Kidney tubule cell (primary cell): ENCODE measurements around the gene SLC4A2.
"Not testable (repeated sequence)": the region's sequence is repeated elsewhere in the genome, so short reads cannot be mapped to it uniquely, and the experiment has no call there.

Experiments used
- DNase-seq: peaks from one replicate; pipeline ENCODE4 v3.0.0-alpha.2; 2018; ENCODE audit warnings: low spot score

Gene SLC4A2

DNA sequence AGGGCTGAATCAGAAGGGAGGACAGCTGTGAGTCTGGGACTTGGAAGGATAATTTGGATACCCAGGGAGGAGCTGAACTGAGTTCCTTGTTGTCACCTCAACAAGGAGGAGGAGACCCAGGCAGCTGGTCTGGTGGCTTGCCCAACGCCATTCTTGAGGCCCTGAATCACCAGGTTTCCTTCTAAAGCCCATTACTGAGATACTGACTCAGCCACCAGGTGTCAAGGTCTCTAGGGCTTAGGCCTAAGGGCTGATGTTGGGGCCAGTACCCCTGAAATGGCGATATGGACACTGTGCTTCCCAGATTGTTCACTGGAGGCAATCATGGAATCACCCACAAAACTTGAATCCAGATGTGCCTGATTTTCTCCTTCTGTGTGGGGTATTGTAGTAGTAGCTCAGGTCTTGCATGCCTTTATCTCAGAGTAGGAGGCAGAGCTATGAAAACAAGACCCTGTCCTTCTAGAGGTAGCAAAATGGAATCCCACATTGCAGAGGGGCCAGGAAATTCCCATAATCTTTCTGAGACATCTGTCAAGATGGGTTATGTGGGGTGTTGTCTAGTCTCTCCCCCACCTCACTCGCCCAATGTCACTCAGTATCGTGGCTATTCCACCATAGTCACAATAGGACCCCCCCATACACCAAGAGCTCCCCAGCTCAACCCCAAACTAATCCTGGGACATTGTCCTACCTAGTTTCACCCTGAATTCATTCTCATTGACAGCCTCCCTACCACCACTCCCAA, 33.3 kb upstream of the SLC4A2 start:
- peak; percentile 84 for DNase-seq

DNA sequence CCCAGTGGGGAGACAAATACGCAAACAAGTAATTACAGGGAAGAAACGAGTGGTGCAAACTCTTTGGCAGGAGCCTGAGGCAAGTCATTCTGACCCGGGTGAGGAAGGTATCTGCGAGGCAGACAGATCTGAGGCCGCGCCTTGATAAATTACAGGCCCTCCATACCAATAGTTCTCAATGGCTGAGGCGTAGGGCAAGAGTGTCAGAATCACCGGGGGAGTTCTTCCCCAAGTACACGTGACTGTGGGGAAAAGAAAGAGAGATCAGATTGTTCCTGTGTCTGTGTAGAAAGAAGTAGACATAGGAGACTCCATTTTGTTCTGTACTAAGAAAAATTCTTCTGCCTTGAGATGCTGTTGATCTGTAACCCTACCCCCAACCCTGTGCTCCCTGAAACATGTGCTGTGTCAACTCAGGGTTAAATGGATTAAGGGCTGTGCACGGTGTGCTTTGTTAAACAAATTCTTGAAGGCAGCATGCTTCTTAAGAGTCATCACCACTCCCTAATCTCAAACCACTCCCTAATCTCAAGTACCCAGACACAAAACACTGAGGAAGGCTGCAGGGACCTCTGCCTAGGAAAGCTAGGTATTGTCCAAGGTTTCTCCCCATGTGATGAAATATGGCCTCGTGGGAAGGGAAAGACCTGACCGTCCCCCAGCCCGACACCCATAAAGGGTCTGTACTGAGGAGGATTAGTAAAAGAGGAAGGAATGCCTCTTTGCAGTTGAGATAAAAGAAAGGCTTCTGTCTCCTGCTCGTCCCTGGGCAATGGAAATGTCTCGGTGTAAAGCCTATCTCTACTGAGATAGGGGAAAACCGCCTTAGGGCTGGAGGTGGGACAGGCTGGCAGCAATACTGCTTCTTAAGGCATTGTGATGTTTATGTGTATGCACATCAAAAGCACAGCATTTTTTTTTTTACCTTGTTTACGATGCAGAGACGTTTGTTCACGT, 32.3 kb upstream of the SLC4A2 start:
- not testable (repeated sequence) for DNase-seq

DNA sequence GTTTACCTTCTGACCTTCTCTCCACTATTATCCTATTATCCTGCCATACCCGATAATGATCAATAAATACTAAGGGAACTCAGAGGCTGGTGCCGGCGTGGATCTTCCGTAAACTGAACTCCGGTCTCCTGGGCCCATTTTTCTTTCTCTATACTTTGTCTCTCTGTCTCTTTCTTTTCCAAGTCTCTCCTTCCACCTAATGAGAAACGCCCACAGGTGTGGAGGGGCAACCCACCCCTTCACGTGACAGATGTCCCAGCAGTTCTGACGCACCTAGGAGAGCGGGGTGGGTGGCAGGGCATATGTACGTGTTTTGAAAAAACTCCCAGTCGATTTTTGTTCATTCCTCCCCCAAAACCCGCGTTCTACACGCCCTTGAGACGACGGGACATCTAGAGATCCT, 31.7 kb upstream of the SLC4A2 start:
- not testable (repeated sequence) for DNase-seq

DNA sequence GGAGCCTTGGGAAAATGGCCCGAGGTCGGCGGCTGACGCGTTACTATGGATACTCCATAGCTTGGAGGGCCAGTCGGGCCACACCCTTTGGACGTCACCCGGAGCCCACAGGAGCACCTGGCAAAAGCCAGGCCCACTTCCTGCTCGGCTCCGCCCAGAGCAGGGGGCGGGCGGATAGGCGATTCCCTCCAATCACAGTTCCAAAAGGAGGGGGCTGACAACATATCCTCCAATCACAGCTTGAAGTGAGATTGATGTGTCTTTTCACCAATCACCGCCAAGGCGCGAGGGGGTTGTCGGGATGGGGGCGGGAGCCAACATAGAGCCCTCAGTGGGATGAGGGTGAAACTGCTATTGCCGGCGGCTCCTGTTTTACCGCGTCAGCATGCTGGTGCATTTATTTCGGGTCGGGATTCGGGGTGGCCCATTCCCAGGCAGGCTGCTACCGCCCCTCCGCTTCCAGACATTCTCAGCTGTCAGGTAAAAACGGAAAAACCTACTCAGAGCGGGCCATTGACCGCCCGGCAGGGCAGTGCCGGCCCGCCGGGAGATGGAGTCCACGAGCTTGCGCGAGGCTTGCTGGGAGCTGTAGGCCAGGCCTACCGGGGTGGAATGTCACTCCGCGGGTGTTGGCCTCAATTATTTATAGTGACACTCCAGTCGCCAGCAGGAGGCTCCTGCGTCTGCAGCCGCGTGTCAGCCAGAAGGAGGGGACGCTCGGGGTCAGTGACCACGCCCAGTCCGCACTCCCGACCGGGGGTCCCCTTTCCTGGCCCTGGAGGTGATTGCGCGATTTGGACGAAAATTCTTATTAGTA, 31.1 kb upstream of the SLC4A2 start, which contains the start of gene ABCB8:
TSS of gene ABCB8 (plus strand) at position 320 of the 817 bp plus-strand sequence. CDS start at position 386, 66 bp downstream.
- peak; percentile 99 for DNase-seq

DNA sequence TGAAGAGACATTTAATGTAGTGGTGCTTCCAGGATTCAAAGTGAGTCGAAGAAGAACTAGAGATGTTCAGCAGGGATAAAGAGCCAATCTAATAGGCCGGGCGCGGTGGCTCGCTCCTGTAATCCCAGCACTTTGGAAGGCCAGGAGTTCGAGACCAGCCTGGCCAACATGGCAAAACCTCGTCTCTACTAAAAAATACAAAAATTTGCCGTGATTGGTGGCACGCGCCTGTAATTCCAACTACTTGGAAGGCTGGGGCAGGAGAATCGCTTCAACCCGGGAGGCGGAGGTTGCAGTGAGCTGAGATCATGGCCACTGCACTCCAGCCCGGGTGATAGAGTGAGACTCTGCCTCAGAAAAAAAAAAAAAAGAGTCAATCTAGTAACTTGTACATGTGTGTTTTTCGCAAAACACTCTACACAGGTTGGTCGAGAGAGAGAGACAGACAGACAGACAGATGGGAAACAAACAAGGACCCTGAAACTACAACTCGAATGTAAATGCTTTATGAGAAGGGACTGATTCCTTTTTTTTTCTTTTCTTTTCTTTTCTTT, 30.4 kb upstream of the SLC4A2 start:
- DNase-seq: no peak

DNA sequence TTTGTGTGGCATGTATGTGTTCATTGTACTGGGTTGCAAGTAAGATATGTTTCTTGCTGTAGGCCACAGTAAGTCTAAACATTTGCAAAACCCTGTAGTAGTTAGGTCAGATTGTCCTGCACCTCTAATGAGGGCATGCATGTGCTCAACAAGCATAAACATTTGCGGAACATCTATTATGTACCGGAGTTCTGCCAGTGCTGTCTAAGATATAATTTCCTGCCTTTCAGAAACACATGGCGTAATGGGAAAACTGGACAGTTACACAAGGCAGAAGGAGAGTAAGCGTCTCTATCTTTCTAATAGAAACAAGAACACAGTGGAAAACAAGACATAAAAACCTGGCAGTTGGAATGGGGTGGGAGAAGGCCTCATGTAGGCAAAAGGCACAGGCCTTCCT, 28.4 kb upstream of the SLC4A2 start:
- DNase-seq: no peak

DNA sequence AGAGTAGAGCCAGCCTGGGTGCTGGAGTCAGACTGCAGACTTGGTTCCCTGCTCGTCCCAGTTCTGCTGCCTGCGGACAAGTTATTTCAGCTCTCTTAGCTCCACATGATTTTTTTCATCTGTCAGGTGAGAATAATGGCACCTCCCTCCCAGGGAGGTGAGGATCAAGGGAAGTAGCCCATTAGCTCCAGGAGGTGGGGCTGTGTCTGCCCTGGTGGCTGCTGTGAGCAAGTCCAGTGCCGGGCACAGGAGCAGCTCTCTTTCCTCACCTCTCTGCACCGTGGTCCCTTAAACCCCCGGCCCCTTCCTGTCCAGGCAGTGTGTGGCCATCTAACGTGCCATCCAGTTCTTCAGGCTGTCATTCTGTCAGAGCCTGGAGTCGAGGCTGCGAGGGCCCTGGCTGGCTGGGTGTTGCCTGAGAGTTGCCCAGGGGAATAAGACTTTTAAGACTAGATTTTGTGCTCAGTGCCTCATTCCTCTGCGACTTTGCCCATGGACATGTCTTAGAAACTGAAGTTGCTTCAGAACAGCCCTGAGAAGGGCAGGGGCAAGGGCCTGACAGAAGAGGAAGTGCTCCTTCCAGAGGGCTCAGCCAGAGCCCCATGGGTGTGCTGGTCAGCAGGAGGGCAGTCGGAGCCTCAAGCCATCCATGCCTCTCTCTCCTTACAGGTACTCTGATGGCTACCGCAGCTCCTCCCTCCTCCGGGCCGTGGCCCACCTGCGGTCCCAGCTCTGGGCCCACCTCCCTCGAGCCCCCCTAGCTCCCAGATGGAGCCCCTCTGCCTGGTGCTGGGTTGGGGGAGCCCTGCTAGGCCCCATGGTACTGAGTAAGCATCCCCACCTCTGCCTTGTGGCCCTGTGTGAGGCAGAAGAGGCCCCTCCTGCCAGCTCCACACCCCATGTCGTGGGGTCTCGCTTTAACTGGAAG, 26.2 kb upstream of the SLC4A2 start:
- no peak for DNase-seq

DNA sequence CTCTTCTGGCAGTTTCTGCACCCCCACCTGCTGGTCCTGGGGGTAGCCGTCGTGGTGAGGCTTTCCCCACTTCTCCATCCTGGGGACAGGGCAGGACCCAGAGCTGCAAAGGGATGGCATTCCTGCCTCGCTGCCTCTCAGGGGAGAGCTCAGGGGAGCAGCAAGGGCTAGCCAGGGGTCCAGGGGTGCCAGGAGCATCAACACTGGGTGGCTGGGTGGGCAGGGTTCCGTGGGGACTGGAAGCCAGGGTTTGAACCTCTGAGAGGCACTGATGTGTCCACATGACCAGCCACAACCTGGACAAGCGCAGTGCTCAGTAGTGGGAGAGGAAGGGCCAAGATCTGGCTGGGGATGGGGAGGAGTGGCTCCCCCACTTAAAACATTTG, 25.5 kb upstream of the SLC4A2 start:
- no peak for DNase-seq

DNA sequence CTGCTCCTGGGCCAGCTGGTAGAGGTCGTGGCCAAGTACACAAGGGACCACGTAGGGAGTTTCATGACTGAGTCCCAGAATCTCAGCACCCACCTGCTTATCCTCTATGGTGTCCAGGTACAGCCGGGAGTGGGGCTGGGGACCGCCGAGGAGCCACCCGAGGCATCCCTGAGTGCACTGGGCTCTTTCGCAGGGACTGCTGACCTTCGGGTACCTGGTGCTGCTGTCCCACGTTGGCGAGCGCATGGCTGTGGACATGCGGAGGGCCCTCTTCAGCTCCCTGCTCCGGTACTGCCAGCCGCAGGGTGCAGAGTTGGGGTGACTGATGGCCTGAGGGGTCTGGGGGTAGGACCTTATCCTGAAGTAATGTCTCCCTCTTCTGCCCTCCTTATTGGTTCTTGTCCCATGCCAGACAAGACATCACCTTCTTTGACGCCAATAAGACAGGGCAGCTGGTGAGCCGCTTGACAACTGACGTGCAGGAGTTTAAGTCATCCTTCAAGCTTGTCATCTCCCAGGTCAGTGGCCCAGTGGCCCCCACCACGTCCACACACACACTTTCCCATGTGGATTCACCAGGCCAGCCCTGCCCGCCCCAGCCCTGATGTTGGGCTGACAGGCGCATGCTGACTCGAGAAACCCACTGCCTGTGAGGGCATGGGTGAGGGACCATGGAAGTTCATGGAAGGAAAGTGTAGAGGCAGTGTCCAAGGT, 24.9 kb upstream of the SLC4A2 start:
- DNase-seq: no peak

DNA sequence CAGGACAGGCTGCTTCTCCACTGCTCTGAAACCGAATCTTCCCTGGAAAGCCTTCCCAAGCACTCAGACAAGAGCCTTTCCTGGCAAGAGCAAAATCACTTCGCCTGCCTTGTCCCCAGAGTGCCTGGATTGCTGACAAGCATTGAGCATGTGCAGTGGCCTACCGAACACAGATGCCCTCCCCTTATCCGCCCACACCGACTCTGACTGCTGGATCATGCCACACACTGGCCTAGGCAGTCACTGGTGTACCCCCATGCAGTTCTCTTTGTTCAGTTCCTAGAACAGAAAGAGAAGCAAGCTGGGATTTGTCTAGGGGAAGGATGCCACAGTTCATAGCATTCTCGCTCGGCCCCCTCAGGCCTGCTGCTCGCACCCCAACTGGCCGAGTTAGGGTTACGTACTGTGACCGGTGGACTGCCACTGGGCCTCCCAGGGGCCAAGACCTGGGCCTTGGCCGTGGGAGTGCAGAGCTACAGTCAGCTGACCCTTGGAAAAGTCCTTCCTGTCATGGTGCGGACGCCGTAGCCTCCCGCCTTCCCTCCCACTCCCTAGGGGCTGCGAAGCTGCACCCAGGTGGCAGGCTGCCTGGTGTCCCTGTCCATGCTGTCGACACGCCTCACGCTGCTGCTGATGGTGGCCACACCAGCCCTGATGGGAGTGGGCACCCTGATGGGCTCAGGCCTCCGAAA, 24.2 kb upstream of the SLC4A2 start:
- no peak for DNase-seq

DNA sequence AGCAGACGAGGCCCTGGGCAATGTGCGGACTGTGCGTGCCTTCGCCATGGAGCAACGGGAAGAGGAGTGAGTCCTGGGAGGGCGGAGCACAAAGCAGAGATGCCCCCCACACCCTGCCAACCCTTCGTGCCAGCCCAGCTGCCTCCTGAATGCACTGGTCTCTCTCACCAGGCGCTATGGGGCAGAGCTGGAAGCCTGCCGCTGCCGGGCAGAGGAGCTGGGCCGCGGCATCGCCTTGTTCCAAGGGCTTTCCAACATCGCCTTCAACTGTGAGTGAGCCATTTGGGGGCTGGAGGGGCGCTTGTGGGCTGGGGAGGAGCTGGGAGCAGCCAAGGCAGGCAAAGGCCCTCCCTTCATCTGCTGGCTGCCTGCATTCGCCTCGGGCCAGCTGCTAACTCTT, 23.5 kb upstream of the SLC4A2 start:
- no peak for DNase-seq

DNA sequence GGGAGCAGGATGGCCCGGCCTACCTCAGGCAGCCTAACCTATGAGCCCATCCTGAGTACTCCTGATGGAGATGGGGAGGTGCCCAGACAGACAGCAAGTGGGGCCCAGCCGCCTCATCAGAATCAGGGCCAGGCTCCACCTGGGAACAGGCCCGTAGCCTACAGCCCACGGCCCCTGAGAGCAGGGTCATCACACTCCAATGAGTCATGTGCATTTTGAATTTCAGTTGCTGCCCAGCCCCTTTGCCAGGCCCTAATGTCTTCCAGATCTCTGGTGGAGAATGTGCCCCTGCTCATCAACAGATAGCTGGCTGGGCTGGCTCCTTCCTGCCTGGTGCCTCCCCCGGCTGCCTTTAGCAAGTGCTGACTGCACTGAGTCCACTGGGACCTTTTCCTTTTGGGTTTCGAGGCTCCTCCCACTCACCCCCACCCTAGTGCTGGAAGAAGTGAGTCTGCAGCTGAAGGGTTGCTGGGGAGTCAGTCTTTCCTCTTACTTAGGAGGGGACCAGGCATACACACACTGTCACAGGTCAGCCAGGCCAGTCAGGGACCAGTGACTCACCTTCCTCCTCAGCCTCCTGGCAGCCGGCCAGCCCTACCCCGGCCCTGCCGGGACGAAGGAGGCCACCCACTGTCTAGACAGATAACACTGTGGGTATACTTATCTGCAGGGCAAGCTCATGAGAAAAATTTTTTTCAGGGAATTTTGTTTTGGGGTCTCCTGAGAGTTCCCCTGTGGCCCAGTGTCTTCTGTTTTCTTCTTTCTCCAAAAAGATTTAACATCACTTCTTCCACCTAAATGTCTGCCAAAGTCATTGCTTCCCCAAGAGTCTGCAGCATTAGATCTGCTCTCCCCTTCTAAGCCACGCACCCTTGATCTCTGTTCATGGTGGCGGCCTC, 20.2 kb upstream of the SLC4A2 start:
- peak; percentile 98 for DNase-seq

DNA sequence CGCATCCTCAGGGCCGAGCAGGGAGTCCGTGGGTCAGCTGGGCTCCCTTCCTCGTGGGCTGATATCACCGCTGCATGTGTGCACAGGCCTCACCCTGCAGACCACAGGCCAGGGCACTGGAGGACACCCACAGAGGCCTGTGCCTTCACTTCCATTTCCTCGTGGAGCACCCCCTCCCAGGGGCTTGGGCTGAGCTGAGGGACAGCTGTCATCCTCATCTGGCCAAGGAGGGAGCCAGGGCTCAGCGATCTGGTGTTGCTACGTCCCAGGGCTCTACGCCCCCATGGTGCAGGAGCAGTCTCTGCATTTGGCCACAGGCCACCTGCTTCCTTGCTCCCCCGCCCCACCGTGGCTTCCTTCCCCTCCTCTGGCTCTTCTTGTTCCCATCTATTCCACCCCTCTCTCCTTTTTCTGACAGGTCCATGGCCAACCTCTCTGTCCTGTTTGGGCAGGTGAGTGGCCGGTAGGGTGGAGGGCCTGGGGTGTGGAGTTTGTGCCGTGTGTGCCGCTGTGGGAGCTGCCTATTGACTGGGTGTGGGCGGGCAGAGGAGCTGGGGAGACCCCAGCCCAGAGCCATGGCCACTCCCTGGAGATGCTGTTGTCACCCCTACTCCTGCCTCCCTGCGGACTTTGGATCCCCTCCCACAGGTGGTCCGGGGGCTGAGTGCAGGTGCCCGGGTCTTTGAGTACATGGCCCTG, 19.4 kb upstream of the SLC4A2 start:
- no peak for DNase-seq

DNA sequence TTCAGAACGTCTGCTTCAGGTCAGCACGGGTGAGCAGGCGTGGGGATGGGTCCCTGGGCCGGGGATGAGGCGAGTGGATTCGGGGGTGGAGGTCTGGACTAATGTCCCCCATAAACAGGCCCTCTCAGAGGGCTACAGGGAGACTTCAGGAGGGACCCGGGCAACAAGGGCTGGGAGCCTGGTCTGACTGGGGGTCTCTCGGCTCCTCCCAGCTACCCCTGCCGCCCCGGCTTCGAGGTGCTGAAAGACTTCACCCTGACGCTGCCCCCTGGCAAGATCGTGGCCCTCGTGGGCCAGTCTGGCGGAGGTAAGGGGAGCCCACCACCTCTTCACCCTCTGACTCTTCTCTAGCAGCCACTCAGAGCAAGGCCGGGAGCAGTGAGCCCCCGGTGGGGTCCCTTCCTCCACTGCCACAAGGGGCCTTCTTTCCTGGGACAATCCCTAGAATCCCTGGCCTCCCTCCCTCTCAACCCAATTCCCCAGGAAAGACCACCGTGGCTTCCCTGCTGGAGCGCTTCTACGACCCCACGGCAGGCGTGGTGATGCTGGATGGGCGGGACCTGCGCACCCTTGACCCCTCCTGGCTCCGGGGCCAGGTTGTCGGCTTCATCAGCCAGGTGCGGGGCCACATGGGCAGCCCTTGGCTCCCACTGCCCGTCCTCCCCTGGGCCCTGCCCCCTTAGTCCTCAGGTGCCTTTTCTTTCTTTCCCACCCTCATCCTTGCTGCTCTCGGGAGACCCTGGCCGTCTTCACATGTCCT, 18.6 kb upstream of the SLC4A2 start:
- DNase-seq: no peak

DNA sequence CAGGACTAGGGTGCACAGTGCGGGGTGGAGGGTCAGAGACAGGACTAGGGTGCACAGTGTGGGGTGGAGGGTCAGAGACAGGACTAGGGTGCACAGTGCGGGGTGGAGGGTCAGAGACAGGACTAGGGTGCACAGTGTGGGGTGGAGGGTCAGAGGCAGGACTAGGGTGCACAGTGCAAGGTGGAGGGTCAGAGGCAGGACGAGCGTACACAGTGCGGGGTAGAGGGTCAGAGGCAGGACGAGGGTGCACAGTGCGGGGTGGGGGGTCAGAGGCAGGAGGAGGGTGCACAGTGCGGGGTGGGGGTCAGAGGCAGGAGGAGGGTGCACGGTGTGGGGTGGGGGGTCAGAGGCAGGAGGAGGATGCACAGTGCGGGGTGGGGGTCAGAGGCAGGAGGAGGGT, 15.9 kb upstream of the SLC4A2 start:
- not testable (repeated sequence) for DNase-seq

DNA sequence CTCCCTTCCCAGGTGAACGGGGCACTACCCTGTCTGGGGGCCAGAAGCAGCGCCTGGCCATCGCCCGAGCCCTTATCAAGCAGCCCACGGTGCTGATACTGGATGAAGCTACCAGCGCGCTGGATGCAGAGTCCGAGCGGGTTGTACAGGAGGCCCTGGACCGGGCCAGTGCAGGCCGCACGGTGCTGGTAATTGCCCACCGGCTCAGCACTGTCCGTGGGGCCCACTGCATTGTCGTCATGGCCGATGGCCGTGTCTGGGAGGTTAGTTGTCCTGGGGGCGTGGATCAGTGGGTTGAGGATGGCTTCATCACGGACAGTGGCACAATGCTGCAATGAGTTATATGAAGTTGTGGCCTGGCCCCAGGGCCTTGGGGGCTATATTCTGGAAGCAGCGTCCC, 15.4 kb upstream of the SLC4A2 start:
- no peak for DNase-seq

DNA sequence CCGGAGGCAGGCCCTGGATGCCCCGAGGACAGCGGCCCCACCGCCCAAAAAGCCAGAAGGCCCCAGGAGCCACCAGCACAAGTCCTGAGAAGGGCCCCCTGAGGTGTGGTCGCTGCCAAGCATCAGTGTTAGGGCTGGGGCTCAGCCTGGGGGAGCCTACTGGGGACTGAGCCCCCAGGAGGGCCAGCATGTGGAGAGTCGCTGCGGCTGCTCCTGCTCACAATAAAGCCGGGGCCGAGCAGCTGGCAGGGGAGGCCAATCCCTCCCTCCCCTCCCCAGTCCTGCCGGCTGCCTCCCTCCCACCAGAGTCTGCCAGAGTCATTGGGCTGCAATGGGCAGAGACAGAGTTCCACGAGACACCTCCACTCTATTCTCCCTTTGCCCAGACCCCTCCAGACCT, 14.1 kb upstream of the SLC4A2 start:
- no peak for DNase-seq
